Measurements from ENCODE around the gene UPF3A.

UPF3A gene

GRCh38 chr13:114281351-114282040, at the start of gene UPF3A:
Gene UPF3A, plus strand, starts transcription at chr13:114281601. Its CDS starts 39 bp downstream, at chr13:114281640.
- peak; percentile 92 for DNase-seq (ENCODE audit: extremely low spot score)
- CTCF ChIA-PET: interaction anchor here (1.1 to 3.1 kb wide), 3 partner anchors 13 to 59 kb away, joined by 3 to 6 read pairs (median 4); no protein-coding TSS in a partner anchor
- POLR2A ChIA-PET: interaction anchor here (0.6 to 2.0 kb wide), 3 partner anchors 31 to 59 kb away, joined by 3 to 4 read pairs (median 3); no protein-coding TSS in a partner anchor
- TF ChIP-seq CTCF (IDR thresholded peaks at IDR 0.05; ENCODE audit: control extremely low read depth, extremely low read depth, low read depth, missing control alignments): no peak

- no peak for DNase-seq (ENCODE audit: extremely low spot score)
- CTCF ChIA-PET: no interaction called here
- POLR2A ChIA-PET: no interaction called here
These were observed 49.5 kb upstream of the UPF3A start for GRCh38 chr13:114231886-114232285.

GRCh38 chr13:114234266-114234644, 47.1 kb upstream of the UPF3A start:
- no peak for DNase-seq (ENCODE audit: extremely low spot score)
- TF ChIP-seq CTCF (IDR thresholded peaks at IDR 0.05; ENCODE audit: control extremely low read depth, extremely low read depth, low read depth, missing control alignments): no peak
- ChIA-PET CTCF (no interaction called here), POLR2A (no interaction called here)

More at GRCh38 chr13:114231886-114232285, 49.5 kb upstream of the UPF3A start:
- no peak for TF ChIP-seq CTCF (IDR thresholded peaks at IDR 0.05; ENCODE audit: control extremely low read depth, extremely low read depth, low read depth, missing control alignments)

GRCh38 chr13:114234645-114235421, 46.6 kb upstream of the UPF3A start, which contains the start of gene CDC16:
Gene CDC16, plus strand, starts transcription at chr13:114234897. Its CDS starts 188 bp downstream, at chr13:114235085.
- POLR2A ChIA-PET: no interaction called here
- DNase-seq (ENCODE audit: extremely low spot score): peak; percentile 94
- TF ChIP-seq CTCF (IDR thresholded peaks at IDR 0.05; ENCODE audit: control extremely low read depth, extremely low read depth, low read depth, missing control alignments): no peak
- CTCF ChIA-PET: interaction anchor here (1.2 kb wide), 1 partner anchor 356 kb away, joined by 3 read pairs; no protein-coding TSS in a partner anchor

GRCh38 chr13:114235697-114236096, 45.7 kb upstream of the UPF3A start:
- ChIA-PET POLR2A (no interaction called here), CTCF (interaction anchor here (0.8 to 2.5 kb wide), 6 partner anchors 9 to 357 kb away, joined by 3 to 9 read pairs (median 4); no protein-coding TSS in a partner anchor)
- TF ChIP-seq CTCF (IDR thresholded peaks at IDR 0.05; ENCODE audit: control extremely low read depth, extremely low read depth, low read depth, missing control alignments): no peak
- DNase-seq (ENCODE audit: extremely low spot score): no peak

- no peak for DNase-seq (ENCODE audit: extremely low spot score)
- TF ChIP-seq CTCF (IDR thresholded peaks at IDR 0.05; ENCODE audit: control extremely low read depth, extremely low read depth, low read depth, missing control alignments): no peak
- POLR2A ChIA-PET: no interaction called here
- CTCF ChIA-PET: interaction anchor here (0.8 to 2.5 kb wide), 5 partner anchors 10 to 102 kb away, joined by 3 to 9 read pairs (median 4); no protein-coding TSS in a partner anchor
These were observed 45.2 kb upstream of the UPF3A start for GRCh38 chr13:114236227-114236626.

Measured in GM10248 (cell line).